HG03025 (cell line): ENCODE results near the gene VIPR2.

ENCODE experiments used
- ATAC-seq: cut with Tn5 transposase; IDR thresholded peaks from one replicate; pipeline ENCODE4 v1.9.1; 2021; ENCODE audit warnings: mild to moderate bottlenecking, moderate library complexity; ENCODE audit not compliant: unreplicated experiment, low FRiP score

Gene VIPR2

GRCh38 chr7:159068893-159069448 is 75.7 kb downstream of the VIPR2 start:
- ATAC-seq = no peak

- ATAC-seq = no peak
These were observed 76.2 kb downstream of the VIPR2 start for GRCh38 chr7:159068488-159068811.

DNA sequence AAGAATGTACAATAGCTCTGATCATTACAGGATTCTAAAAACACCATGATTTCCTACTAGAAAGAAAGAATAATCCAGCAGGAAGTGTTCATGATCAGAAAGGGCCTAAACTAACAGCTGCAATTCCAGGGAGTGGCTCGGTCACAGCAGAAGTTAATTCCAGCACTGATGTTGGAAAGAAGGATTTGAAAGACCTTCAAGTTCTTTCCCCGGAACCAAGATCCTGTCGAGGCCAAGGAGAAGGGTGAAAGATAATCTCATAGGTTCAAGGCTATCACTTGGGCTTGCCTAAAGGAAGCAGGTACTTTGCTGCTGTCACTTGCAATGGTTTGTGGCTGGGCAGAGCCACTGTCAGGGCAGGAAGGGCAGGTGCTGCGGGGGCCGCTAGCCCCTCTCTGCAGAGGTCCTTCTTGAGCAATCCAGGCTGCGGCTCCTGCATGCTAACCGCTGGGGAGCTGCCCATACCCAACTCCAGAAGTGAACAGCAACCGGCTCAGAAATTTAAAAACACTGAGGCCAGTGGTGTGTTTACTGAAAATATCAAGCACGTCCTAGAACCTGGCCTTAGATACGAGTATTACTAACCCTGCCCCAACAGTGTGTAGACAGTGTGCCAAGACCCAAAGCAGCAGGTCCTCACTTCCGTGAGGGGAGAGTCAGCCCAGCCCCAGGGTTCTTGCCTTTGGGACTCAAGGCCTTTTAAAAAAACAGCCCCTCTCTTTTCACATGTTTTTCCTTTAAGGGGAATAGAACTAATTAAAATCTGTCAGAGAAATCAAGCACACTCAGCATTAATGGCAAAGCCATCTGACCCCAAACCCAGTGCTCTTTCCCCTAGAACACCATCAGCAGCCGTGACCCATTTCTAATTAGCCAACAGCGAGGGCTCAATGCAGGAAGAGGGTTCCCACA is 76.8 kb downstream of the VIPR2 start:
- no peak for ATAC-seq

- ATAC-seq = no peak
These were observed 77.7 kb downstream of the VIPR2 start for GRCh38 chr7:159066816-159067575.

DNA sequence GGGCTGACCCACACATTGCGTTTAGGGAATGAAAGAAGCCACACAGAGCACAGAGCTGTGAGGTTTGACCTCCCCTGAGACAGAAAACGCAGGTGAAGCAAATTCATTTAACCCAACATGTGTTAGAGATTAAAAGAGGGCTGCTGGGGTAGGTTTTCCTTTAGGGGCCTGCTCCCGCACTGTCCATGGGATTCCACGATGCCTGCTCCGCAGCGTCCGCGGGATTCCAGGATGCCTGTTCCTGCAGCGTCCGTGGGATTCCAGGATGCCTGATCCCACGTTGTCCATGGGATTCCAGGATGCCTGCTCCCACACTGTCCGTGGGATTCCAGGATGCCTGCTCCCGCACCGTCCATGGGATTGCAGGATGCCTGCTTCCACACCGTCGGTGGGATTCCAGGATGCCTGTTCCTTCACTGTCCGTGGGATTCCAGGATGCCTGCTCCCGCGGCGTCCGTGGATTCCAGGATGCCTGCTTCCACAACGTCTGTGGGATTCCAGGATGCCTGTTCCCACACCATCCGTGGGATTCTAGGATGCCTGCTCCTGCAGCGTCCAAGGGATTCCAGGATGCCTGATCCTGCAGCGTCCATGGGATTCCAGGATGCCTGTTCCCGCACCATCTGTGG is 78.7 kb downstream of the VIPR2 start:
- no peak for ATAC-seq

DNA sequence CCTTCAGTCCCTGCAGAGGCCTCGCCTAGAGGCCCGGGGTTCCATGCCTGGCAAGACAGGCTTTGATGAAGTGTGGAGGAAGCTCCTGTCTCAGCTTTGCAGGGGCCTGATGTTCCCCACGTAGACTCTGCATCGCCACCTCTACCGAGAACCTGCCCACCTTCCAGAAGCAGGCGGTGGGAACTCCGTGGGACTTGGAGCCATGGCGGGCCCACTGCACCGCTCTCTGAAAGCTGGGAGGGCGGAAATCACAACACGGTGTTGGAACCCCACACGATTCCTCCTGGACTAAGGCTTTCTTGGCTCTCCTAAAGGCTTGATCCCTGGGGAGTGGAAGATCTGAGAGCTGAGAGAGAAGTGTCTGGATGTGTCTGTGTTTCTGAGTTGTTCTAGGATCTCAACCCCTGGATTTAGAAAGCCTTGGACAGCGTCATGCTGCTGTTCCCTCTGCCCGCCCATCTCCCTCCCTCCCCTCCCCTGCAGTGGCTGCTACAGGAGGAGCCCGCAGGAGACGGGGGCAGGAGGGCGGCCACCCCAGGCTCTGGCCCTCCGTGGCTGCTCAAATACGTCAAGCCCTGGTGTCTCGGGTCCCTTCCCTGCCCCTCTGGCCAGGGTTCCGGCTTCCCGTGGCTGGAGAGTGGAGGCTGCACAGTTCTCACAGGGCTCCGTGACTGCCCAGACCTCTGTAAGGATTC is 79.7 kb downstream of the VIPR2 start:
- no peak for ATAC-seq

- no peak for ATAC-seq
These were observed 80.4 kb downstream of the VIPR2 start for GRCh38 chr7:159064121-159064815.

DNA sequence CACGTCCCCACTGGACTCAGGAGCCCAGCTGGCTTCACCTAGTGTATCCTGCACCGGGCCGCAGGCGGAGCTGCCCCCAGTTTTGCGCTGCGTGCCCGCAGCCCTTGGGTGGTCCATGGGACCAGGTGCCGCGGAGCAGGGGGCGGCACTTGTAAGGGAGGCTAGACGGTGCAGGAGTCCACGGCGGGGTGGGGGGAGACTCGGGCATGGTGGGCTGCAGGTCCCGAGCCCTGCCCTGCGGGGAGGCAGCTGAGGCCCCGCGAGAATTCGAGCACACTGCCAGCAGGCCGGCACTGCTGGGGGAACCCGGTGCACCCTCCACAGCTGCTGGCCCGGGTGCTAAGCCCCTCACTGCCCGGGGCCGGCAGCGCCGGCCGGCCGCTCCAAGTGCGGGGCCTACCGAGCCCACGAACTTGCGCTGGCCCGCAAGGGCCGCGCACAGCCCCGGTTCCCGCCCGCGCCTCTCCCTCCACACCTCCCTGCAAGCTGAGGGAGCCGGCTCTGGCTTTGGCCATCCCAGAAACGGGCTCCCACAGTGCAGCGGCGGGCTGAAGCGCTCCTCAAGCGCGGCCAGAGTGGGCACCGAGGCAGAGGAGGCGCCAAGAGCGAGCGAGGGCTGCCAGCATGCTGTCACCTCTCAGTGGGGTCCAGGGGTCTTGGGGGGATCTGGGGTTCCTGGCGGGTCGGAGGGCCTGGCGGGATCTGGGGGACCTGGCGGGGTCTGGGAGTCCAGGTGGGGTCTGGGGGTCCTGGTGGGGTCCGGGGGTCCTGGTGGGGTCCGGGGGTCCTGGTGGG is 81.4 kb downstream of the VIPR2 start:
- no peak for ATAC-seq

DNA sequence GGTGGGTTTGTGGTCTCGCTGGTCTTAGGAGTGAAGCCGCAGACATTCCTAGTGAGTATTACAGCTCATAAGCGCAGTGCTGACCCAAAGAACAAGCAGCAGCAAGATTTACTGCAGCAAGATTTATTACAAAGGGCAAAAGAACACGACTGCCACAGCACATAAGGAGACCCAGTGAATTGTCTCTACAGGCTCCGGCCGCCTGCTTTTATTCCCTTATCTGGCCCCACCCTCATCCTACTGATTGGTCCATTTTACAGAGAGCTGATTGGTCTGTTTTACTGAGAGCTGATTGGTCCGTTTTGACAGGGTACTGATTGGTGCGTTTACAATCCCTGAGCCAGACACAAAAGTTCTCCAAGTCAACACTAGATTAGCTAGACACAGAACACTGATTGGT is 82.1 kb downstream of the VIPR2 start:
- no peak for ATAC-seq

- ATAC-seq = no peak
These were observed 82.9 kb downstream of the VIPR2 start for GRCh38 chr7:159061674-159062212.

GRCh38 chr7:159061209-159061608 is 83.5 kb downstream of the VIPR2 start:
- ATAC-seq = no peak

DNA sequence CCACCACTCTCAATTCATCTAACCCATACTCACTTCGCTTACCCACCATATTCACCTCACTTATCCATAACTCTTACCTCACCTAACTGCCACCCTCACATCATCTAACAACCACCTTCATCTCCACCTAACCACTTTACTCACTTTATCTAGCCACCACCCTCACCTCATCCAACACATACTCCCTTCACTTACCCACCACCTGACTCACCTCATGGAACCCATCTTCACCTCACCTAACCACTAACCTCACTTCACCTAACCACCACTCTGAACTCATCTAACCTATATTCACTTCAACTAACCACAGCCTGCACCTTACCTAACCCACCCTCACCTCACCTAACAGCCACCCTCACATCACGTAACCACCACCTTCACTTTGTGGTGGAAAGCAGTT is 84.2 kb downstream of the VIPR2 start:
- no peak for ATAC-seq

- ATAC-seq = no peak
These were observed 85.0 kb downstream of the VIPR2 start for GRCh38 chr7:159059629-159060028.

DNA sequence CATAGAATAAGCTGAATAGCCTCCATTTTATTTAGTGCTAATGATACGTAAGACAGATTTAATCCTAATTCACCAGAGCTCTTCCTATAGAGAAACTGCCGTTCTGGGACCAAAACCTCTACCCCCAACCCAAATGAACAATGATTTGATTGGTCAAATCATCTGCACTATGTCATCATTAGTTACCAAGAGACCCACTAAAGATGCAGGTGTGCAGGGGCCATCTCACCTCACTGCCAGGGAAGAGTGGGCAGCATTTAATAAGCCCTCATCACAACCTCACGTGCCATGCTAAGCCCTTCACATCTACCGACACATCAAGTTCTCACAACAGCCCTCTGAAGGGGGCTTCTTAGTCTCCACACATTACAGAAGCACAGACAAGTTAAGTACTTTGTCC is 87.0 kb downstream of the VIPR2 start:
- ATAC-seq = no peak

- ATAC-seq = no peak
These were observed 87.9 kb downstream of the VIPR2 start for GRCh38 chr7:159056737-159057136.

DNA sequence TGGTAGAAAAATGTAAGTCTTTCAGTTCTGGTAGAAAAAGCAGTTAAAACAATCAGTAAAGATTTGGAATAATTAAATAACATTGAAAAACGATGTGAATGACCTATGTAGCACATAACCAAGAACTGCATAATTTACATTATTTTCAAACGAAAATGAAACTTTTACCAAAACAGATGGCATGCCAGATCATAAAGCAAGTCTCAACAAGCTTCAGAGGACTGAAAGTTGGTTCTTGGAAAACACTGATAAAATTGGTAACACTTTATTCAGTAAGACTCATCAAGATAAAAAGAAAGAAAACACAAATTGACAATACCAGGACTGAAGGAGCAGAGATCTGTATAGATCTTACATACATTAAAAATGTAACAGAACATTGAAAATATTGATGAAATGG is 92.8 kb downstream of the VIPR2 start:
- no peak for ATAC-seq

DNA sequence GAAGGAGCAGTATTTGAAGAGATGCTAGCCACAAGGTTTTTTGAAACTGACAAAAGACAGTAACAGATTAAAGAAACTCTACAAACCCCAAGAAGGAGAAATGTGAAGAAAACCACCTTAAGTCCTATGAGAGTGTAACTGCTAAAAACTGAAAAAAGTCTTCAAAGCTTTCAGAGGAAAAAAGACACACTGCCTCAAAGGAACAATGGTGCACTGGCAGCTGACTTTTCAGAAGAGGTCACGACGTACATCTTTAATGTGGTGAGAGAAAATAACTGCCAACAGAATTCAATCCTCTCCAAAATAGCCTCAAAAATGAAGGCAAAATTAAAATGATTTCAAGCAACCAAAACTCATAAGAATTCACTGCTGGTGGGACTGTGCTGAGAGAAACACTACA is 94.0 kb downstream of the VIPR2 start:
- ATAC-seq = no peak

DNA sequence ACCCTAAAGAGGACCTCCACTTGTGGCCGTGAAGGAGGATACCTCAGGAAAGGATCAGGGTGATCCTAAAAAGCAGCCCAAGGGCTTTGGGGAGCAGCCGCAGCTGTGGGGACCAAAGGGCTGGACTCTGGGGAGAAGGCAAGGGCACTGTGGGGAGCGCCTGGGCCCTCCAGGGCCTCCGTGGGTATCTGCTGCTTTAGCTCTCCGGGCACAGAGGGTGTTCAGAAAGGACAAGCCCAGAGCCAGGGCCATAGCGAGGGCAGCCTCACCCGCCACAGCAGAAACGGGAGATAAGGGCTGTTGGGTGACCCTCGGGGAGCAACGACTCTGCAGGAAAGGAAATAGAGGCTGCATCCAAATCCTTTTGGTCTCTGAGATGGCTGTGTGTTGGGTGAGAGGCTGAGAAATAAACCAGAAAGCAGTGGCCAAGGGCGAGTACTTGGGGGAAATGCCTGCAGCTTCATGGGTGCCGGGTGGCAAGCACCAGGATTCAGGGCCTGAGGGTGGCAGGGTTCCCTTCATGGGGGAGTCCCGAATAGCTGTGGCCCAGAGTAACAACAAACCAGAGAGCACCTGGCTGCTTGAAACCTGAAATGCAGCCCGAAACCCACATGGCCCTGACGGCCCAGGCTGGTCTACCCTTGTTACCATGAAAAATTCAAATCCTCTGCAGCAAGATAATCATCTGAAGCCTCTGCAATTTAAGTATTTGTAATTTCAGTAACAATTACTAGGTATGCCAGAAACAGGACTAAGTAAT is 95.2 kb downstream of the VIPR2 start:
- ATAC-seq = no peak
